Central memory CD4-positive, alpha-beta T cell (primary cell): ENCODE measurements around the gene RANBP3.

ENCODE experiments used
- DNase-seq: peaks from one replicate; pipeline ENCODE4 v3.0.0; 2022

Gene RANBP3

DNA sequence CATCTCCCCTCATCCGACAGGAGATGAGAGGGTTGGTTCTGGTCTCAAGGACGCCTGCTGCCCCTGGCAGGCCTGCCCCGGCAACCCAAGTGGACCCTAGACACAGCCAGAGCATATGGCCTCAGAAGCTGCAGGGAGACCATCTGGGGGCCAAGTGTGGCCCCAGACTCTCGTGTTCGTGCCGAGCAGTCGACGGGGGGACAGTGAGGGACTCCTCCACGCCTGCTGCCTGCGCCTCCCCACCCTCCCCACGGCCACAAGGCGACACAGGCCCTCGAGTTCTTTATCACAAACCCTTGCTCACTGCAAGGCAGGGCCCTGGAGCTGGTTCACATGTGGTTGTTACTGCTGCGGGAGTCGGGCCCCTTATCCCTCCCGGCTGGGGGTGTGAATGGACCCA, 54.6 kb downstream of the RANBP3 start:
- DNase-seq = no peak

DNA sequence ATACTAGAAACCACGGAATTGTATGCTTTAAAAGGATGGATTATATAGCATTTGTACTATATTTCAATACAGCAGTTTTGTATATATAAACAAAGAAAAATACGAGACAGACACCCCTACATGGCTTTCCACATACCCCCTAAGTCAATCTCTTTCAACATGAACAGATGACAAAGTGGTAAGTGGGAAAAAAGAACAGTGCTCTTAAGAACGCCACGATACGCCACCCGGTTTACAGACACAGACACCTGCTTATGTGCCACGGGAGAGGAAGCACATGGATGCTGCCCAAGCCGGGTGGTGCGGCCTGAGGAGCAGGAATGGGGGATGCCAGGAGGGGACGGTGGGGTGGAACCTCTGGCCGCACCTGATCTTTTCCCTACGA, 55.8 kb downstream of the RANBP3 start:
- DNase-seq = no peak

DNA sequence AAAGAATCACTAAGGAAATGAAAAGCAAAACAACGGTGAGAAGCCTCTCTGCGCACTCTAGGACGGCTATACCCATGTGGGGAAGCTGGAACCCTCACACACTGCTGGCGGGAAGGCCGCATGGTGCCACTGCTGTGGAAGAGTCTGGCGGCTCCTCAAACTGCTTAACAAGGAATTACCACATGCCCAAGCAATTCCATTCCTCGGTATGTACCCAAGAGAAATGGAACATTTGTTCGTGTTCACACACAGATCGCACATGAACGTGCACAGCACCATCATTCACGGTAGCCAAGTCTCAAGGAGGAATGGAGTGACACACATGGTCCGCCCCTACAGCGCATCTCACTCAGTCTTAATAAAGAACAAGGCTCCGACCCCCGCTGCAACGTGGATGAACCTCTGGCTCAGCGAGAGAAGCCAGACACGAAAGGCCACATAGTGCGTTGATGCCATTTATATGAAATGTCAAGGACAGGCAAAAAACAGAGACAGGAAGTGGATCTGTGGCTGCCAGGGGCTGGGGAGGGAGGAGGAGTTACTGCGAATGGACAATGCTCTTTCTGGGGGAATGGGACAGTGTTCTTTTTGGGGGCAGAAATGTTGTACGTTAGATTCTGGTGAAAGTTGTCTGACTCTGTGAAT, 56.3 kb downstream of the RANBP3 start:
- no peak for DNase-seq

DNA sequence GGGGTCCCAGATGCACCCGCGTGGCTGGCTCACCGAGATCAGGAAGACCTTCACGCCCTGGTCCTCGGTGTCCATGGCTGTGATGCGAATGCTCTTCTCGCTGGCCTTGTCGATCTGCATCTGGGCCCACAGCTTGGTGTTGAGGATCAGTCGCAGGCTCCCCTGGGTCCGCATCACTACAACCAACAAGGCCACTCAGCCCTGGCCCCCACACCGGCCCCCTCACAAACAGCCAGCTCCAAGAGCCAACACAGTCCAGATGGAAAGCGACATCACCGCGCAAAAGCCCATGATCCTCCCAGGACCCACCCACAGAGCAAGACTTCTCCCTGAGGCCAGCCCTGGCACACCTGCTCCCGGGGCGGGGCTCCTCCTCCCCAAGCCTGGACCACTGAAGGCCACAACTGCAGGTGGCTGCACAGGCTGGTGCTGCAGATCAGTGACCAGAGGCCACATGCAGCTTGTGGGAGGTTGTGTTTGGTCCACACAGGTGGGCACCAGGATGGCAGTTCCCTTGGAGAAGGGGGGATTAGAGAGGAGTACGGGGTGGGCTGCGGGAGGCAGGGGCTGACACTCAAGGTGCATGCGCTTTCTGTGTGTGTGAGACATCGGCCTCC, 59.4 kb downstream of the RANBP3 start:
- DNase-seq = no peak

DNA sequence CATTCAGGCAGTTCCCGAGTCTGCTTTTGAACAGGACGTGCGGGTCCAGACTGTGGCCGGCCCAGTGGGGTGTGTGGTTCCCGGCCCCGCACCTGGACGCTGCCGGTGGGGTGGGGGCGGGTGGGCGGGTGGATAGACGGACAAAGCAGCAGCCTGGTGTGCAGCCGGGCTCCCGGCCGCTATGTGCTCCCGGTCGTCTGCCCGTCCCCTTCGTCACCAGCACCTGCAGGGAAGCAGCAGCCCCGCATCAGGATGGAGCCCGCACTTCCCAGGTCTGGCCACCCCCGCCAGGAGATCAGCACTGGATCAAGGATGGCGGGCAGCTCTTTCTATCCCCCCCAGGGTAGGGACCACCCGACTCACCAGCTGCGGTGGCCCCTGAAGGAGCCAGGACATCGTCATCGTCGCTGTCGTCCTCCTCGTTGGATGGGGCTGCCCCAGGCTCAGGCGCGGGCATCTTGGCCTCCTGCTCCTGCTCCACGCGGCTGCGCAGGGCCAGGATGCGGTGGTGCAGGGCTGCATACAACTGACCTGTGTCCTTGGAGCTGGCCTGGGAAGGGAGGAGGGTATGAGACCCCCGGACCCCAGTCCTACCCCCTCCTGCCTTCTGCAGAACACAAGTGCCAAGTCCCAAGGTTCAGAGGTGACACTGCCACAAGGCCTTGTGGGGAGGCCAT, 60.4 kb downstream of the RANBP3 start:
- no peak for DNase-seq

DNA sequence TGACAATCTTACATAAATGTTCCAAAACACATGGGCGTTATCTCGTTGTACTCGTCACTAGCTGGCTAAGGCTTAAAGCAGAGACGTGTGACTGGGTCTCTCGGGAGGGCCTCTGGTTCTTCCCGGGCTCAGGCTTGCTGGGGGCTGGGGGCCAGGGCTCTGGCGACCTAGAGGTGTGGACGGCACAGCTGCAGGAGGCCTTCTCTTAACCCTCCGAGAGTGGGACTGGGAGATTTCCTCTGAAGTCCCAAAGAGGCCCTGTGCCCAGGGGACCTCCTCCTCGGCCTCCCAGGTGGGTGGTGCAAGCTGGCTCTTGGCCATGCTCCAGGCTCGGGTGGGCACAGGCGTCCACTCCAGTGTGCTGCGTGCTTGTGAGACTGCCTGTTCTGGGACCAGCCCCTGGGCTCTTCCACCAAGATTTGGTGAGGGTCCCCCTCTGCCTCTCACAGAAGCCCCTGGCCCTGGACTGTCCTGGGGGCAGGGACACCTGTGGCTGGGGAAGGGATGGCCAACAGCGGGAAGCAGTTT, 61.7 kb downstream of the RANBP3 start:
- DNase-seq = no peak

DNA sequence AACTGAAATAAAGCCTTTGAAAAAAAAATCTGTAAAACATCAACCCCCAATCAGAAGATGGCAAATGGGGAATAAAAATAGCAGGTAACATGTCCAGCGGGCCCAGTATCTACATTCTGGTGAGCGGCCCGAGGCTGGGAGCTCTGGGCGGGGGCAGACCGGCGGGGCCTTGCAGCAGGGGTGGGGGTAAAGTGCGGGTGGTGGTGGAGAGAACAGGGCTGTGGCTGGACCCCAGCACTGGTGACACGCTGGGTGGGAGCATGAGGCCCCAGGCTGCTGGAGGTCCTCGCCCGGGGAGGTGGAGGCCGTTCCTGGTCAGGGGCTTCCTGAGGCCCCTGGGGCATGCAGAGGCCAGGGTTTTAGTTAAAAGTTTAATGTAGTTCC, 62.2 kb downstream of the RANBP3 start:
- no peak for DNase-seq

DNA sequence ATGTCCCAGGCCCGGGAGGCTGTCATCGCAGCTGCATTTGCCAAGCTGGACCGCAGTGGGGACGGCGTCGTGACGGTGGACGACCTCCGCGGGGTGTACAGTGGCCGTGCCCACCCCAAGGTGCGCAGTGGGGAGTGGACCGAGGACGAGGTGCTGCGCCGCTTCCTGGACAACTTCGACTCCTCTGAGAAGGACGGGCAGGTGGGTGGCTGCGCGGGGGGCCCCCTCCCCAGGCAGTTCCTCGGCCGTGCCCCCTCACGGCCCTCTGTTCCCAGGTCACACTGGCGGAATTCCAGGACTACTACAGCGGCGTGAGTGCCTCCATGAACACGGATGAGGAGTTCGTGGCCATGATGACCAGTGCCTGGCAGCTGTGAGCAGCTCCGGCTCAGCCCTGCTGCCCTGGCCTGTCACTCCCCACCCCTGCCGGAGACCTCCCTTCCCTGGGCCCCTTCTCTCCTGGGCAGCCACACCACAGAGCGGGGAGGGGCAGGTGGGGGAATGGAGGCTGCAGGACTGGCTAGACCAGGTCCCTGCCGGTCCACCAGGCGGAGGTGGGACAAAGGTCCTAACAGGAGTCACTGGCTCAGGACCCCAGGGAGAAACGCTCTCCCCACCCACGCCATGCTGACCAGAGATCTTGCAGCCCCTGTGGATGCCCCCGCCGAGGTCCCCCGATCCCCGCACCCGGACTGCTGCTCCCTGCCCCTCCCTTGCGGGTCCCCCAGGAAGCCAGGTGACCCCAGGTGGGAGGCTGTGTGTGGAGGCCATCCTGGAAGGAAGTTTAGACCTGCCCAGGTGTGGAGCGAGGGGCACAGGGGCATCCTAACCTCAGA, 62.8 kb downstream of the RANBP3 start:
- DNase-seq = no peak

DNA sequence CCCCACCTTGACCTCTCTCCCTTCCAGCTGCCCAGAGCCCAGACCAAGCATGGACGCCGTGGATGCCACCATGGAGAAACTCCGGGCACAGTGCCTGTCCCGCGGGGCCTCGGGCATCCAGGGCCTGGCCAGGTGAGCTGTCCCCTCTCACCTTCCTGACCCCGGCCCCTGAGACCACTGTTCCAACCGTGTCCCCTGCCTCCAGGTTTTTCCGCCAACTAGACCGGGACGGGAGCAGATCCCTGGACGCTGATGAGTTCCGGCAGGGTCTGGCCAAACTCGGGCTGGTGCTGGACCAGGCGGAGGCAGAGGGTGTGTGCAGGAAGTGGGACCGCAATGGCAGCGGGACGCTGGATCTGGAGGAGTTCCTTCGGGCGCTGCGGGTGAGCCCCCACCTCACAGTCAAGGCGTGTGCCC, 63.6 kb downstream of the RANBP3 start:
- DNase-seq = no peak

DNA sequence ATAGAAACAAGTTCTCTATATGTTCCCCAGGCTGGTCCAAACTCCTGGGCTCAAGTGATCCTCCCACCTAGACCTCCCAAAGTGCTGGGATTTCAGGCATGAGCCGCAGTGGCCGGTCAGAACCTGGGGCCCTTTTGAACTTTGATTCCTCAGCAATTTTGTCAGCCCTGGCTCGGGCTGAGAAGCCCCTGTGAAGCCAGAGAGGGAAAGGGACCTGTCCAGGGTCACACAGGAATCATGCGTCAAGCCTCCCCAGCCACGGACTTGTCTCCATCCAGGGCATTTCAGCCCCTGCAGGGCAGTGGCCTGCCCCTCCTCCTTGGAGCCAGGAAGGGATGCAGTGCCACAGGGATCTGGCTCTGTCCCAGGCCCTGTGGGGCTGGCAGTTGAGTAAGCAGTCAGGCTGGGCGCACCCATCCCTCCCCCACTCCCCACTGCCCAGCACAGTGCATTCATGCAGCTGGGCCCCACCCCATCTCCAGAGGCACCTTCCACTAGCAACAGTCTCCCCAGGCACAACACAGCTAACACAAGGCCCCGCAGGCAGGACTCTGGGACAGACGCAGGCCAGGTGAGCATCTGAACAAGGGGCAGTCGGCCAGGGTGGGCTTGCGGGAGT, 64.1 kb downstream of the RANBP3 start, which contains the start of gene CAPS:
Gene CAPS, plus strand, starts transcription at position 516 of the 619 bp plus-strand sequence. CDS start 153 bp downstream, outside the sequence.
- no peak for DNase-seq

DNA sequence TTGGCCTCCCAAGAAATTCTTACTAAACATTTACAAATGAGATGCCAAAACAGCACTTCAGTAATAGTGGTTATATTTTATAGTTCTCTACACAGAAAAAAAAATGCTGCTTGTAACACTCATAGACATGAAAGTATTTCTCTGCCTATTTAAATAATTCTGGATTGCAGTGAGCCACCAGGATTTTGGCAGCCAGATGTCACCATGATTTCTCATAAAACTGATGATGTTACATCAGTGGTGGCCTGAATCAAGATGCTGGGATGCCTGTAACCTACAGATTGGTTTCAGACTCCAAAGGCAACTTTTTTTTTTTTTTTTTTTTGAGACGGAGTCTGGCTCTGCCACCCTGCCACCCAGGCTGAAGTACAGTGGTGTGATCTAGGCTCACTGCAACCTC, 66.6 kb downstream of the RANBP3 start:
- no peak for DNase-seq

DNA sequence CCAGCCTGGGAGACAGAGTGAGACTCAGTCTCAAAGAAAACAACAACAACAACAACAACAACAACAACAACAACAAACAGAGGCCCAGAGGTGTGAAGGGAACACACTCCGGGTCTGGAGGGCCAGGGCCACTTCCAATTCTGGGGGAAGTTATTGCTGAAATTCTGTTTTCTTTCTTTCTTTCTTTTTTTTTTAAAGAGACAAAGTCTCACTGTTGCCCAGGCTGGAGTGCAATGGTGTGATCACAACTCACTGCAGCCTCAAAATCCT, 67.4 kb downstream of the RANBP3 start:
- DNase-seq = no peak

DNA sequence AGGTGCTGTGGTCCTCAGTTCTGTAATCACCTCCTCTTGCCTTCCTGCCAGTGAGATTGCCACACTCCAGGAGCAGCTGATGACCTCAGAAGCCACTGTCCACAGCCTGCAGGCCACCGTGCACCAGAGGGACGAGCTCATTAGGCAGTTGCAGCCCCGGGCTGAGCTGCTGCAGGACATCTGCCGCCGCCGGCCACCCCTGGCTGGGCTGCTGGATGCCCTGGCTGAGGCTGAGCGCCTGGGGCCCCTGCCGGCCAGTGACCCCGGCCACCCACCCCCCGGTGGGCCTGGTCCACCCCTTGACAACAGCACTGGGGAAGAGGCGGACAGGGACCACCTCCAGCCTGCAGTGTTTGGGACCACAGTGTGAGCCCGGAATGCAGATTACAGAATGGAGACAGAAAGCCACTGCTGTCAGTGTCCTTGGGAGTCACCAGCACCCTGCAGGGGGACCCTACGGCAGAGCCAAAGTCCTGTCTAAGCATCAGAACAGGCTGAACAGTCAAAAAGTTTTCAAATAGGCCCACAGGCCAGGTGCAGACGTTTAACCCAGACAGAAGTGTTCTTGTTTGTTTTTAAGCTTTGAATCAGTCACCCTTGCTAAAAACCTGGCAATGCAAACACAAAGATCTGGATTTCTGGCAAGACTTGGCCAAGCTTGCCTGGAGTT, 69.0 kb downstream of the RANBP3 start:
- DNase-seq = no peak

DNA sequence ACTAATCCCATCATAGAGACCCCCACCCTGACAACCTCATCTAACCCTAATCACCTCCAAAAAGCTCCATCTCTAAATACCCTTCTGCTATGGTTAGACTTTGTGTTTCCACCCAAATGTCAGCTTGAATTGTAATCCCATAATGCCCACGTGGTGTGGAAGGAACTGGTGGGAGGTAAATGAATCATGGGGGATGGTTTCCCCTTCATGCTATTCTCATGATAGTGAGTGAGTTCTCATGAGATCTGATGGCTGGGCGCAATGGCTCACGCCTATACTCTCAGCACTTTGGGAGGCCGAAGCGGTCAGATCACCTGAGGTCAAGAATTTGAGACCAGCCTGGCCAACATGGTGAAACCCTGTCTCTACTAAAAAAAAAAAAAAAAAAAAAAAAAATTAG, 70.7 kb downstream of the RANBP3 start:
- no peak for DNase-seq

DNA sequence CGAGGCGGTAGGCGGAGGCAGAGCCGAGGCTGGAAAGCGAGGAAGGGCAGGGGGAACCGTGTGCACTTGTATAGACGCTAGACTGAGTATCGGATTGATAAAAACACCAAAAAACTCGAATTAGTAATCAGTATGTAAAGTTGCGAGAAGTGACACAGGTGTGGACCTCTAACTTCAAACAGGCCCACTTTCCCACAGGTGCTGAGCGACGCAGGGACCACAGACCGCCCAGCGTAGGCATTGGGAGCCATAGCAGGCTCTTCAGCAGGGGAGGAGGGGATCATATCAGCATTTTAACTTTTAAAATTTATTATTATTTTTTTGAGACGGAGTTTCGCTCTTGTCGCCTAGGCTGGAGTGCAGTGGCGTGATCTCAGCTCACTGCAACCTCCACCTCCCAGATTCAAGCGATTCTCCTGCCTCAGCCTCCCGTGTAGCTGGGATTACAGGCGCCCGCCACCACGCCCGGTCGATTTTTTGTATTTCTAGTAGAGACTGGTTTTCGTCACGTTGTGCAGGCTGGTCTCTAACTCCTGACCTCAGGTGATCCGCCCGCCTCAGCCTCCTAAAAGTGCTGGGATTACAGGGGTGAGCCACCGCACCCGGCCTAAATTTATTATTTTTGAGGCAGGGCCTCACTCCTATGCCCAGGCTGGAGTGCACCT, 72.7 kb downstream of the RANBP3 start:
- no peak for DNase-seq

DNA sequence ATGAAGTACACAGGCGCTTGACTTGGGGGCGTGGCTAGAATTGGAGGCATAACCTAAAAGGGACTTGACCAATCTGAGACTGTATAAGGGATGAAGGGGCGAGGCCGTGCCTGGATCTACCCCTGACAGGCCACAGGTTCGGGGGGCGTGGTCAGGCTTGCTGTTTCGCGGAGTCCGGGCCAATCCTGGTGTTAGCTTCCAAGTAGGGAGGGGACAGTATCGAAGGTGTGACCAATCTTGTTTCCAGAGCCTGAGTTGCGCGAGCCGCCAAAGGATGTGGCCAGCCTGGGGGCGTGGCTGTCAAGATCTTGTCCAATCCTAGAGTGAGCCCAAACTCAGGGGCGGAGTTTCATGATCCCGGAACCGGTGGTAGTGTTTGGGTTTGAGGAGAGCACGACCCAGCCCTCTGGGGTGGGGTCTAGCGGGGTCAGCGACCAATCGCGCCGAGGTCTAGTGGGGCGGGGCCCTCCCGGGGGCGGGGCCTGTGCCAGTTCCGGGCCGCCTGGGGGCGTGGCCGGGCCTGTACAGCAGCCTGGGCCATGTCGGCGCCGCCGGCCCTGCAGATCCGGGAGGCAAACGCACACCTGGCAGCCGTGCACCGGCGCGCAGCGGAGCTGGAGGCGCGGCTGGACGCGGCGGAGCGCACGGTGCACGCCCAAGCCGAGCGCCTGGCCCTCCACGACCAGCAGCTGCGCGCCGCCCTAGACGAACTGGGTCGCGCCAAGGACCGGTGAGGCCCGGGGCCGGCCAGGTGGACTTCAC, 73.4 kb downstream of the RANBP3 start, which contains the start of gene VMAC:
Gene VMAC, plus strand, starts transcription at position 521 of the 762 bp plus-strand sequence. Its CDS starts 19 bp downstream, at position 540.
- DNase-seq = peak; percentile 100

DNA sequence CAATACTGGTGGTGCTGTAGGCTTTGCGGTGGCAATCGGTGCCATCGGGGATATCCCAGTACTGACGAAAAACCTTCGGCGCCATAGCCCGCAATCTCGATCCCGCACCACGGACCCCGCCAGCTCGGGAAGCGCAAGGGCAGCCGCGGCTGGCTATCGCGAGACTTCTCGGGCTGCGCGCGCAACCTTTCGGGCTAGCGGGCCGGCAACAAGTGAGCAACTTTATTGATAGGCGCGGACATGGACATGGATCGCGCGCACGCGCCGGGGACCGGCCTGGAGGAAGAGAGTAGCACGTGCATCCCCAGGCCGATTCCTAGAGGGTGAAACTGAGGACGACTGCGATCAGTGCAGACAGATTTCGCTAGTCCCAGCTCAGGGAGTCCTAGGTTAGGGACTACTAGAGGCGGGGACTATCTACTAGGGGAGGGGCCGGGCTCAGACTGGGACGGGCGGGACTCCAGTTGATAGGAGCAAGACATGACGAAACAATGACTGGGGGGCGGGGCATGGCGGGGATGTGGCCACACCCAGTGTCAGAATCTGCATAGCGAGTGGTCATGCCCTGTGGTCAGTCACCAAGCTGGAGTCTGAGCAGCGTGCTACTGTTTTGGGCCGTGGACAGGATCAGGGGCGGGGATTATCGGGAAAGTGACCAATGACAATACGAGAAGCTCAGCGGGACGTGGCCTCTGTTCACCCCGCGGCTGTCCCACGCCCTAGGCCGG, 74.2 kb downstream of the RANBP3 start, which contains the start of gene NDUFA11:
Gene NDUFA11, minus strand, starts transcription at position 167 of the 728 bp plus-strand sequence. Its CDS starts 82 bp downstream, at position 85.
- peak; percentile 96 for DNase-seq

DNA sequence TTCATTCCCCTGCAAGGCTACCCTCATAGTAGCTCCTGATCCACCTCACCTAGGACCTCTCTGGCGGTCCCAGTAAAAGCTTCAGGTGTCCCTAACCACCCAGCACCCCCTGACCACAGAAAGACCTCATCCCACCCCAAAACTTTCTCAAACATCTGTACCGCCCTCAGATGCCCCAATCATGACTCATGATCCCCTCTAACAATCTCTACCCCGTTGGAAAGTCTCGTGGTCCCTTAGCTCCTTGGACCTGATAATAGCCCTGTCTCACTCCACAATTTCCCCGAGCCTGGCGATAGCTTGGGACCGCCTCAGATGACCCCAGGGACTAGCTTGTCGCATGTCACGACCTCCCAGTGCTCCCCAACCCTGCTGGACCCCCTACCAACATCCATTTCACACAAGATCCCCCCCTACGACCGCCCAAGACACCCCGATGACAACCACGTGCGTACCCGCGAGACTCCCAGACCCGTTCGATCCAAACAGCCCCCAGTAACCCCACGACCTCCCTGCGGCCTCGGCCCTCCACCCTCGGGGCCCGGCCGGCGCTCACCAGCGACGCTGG, 74.8 kb downstream of the RANBP3 start:
- no peak for DNase-seq

DNA sequence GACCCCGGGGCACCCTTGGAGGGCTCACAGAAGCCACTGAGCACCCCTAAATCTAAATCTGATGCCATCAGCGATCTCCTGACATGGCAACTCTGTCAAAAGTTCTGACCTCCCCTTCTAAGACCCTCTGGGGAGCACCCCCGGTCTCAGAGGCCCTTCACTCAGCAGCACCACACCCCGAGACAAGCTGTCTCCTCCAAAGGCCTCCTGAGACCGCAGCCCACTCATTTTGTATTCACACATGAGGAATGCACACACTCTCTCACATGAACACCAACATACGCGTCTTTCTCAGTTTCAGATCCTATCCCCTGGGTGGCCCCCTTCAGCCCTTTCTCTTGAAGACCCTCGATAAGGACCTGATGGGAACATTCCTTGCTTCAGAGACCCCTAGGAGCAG, 77.0 kb downstream of the RANBP3 start:
- no peak for DNase-seq
